Measurements from ENCODE around the gene MGLL.

MGLL gene

DNA sequence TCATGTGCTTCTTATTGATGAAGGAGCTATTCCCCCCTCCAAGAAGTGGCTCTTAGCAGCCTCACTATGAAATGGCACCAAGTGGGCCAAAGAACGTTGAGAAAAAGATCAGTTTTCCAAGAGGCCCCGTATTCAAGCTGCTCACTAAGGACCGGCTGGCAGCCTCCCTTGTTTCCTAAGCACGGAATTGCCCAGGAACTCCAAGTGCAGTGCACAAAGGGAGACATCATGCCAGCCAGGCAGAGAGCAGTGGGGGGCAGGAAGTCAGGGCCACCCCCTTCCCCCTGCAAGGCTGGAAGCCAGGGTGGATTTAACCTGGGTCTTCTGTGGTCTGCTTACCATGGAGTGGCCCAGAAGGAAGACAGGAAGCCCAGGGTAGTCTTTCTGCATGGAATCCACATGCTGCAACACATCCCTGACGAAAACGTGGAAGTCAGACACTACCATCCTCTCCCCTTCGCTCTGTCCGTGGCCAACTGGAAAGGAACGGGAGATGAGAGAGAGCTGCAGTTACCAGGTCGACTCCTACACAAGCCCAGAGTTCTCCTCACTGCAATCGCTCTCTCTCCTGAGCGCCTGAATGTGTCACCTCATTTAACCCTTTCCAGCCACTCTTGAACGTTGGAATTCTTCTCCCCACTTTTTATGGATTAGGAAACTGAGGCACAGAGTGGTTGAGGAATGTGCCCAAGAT, 100.1 kb downstream of the MGLL start:
- DNase-seq (ENCODE audit: low spot score), result no peak

DNA sequence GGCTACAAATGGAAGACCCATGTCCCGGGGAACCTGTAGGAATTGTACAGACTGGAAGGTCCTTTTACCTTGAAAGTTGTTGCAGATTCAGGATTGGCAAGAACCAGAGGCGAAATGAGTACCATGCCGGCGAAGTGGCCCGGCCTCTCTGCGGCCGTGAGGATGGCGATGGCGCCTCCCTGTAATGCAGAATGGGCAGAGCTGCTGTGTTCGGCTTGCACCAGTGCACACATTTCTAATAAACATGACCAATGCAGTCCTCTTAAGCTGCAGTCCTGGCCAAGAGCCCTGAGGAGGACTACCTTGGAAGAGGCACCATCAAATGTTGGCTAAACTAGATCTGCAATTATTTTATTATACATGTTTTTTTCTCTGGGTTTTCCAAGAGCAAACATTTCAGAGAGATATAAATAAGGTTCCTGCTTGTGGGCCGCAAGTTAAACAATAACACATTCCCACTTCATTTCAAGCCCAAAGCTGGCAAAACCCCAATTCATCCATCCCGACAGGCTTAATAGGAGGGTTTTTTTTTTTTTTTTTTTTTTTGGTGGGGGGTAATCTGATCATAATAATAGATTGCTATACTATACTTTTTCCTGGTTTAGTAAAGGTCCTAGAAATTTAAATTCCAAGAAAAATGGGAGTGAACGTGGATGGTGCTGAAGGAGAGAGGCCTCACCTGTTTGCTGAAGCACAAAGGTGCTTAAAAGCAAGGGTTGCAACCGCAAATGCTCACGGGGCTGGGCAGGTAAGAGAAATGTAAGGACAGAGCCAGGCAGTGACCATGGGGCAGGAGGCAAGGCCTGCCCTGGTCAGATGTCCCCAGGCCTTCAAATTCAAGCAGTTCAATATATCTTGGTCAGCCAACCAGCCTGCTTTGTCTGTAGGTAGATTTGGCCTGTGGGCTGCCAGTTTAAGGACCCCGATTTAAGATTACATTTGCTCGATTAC, 101.1 kb downstream of the MGLL start:
- DNase-seq (ENCODE audit: low spot score), result no peak

- no peak for DNase-seq (ENCODE audit: low spot score)
Observed at GRCh38 chr3:127720161-127720823, 102.0 kb downstream of the MGLL start.

DNA sequence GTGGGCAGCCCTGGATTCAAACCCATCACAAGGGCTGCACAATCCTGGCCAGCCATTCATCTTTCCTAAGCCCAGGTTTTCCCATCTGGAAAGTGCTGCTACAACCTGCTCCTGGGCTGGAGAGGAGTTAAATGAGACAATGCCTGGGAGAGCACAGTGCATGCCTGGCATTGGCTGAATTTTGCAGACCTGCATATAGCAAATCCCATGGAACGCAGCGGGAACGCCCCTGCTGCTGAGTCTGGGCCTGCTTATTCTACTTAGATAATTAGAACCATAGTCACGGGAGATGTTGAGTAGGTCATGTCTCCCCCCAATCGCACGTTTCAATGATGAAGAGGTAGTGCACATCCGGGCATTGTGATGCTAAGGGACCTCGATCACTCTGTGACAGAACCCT, 102.9 kb downstream of the MGLL start:
- no peak for DNase-seq (ENCODE audit: low spot score)

- DNase-seq (ENCODE audit: low spot score), result no peak
Observed at GRCh38 chr3:127718916-127719290, 103.4 kb downstream of the MGLL start.

- no peak for DNase-seq (ENCODE audit: low spot score)
Observed at GRCh38 chr3:127718245-127718915, 103.9 kb downstream of the MGLL start.

DNA sequence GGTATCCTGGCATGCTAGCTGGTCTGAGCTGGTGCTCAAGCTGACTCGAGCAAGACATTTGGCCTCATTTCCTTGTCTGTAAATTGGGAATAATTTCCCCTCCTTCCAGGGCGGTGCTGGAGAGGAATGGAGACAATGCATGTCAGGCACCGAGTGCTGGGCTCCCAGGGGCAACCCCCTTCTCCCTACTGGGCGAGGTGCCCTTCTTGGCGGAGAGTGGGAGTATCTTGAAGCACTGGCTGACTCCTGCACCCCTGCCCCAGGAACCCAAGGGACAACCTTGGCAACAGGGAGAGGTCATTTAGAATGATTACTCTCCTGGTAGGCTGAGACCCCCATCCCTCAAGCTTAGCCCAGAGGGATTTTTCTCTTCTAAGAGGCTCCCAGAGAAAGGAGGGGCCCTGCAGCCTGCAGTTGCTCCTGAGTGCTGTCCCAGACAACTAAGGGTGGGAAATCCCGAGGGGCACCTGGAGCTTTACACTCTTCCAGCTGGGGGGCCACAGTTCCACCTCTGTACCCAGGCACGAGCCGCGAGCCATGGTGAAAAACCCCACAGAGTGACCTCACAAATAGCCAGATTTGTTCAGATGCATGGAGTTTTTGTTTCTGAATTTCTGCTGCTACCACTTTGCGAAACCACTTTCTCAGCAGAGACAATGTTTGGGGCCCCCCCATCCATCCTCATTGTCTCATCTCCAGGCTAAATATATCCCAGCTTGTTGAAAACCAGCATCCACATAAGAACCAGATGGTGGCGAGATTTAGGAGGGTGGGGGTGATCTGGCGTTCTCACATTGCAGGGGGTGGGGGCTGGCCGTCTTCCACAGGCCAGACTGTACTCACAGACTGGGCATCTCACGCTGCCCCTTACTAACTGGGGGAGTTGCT, 104.7 kb downstream of the MGLL start:
- no peak for DNase-seq (ENCODE audit: low spot score)

GRCh38 chr3:127716384-127716783, 105.9 kb downstream of the MGLL start:
- DNase-seq (ENCODE audit: low spot score), result no peak

- no peak for DNase-seq (ENCODE audit: low spot score)
Observed at GRCh38 chr3:127715532-127715931, 106.8 kb downstream of the MGLL start.

- no peak for DNase-seq (ENCODE audit: low spot score)
Observed at GRCh38 chr3:127714866-127715265, 107.4 kb downstream of the MGLL start.

- no peak for DNase-seq (ENCODE audit: low spot score)
Observed at GRCh38 chr3:127714125-127714571, 108.2 kb downstream of the MGLL start.

- DNase-seq (ENCODE audit: low spot score), result no peak
Observed at GRCh38 chr3:127712881-127713771, 109.2 kb downstream of the MGLL start.

DNA sequence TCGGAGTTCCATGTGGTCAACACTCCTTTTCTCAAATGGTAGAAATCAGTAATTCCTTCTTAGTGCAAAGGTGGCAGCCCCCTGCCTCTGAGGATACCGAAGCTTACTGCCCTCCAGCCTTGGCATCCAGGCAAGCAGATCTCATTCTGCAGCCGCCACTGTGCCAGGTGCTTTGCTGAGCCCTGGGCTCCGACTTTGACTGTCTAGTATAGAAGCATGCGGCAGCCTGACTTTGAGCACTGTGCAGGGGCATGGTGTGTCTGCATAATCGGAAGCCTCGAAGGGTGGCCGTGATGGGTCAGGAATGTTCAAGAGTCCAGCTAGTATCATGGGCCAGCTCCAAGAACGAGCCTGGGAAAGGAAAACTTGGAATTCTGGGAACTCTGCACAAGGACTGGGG, 109.9 kb downstream of the MGLL start:
- no peak for DNase-seq (ENCODE audit: low spot score)

DNA sequence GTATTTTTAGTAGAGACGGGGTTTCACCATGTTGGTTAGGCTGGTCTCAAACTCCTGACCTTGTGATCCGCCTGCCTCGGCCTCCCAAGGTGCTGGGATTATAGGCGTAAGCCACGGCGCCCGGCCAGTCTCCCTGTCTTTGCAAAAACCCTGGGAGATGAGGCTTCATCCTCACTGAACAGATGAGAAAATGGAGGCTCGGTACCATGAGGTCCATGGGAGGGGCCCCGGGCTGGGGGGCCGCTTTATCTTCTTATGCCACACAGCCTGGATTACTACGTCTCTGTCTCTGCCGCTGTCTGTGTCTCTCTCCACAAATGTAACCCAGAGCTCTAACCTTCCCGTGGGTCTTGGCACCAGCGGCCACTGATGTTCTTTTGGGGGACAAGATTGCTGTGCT, 110.4 kb downstream of the MGLL start:
- DNase-seq (ENCODE audit: low spot score), result no peak

DNA sequence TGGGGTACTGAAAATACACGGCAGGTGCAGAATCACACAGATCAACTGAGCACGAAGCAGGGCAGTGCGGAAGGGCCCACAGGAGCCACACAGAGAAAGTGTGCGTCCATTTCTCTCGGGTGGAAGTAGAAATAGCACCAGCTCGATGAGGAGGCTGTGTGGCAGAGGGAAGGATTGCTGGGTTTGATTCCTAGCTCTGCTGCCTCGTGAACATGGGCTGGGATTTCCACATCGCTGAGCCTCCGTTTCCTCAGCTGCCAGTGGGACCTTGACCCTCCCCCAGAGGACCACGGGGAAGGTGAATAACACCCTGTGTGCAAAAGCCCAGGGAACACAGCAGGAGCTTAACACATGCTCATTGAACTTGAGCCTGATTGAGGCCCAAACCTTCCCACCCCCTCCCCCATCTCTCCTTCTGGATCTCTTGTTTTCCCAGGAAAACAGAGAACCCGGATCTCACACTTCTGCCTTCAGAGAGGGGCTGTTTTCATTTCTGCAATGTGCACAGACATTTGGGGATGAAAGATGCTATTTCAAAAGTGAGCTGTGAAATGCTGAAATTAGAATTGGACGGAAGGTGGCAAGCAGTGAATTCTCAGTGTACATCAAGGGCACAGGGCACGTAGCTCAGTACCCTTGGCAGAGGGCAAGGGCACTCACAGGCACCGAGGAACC, 111.2 kb downstream of the MGLL start:
- no peak for DNase-seq (ENCODE audit: low spot score)

GRCh38 chr3:127710155-127710941, 112.0 kb downstream of the MGLL start:
- DNase-seq (ENCODE audit: low spot score), result no peak

DNA sequence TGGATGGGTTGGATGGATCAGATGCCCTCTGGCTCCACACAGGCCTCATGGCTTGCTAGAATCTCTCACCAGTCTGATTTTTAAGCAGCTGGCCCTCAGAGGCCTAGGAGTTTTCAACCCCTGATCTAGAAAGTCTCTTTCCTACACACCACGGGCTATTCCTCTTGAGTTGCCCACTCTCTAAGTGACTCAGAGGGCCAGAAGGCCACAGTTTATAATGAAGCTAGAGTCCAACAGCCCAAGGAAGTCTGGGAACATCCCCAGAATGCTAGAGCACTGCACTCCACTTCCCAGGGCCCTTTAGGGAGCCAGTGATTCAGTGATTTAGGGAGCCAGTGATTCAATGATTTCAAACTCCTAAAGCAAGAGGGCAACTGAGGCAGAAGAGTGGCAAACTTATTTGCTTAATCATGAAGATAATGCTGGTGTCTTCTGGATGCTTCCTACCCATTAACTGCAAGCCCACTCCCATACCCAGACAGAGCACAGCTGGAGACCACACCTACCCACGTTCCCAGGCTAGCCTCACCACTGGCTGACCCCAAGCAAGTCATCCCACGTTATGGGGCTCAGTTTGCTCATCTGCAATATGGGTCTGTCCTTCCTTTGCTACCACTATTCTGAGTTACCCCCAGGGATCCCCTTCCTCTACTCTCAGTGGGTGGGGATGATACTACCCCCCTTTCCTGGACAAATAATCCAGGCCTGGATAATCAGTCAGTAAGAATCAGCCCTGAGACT, 112.8 kb downstream of the MGLL start:
- DNase-seq (ENCODE audit: low spot score), result no peak

GRCh38 chr3:127708837-127709236, 113.5 kb downstream of the MGLL start:
- DNase-seq (ENCODE audit: low spot score), result no peak

All from LoVo (cell line).